ENCODE measurements around the gene CHP1.

Gene CHP1

GRCh38 chr15:41203395-41203794, 27.7 kb upstream of the CHP1 start:
- POLR2A ChIA-PET = no interaction called here
- H3K4me3 ChIP-seq (ENCODE audit: low read depth, low read length) = no peak overlapping the region
- H3K4me1 ChIP-seq (ENCODE audit: control insufficient read depth, insufficient read depth, low read length) = no peaks in the 10 kb centered on the region
- TF ChIP-seq SP3 (tag by site-specific recombination; IDR thresholded peaks at IDR 0.05) = no peak
- no peak for TF ChIP-seq ZNF292 (tag by site-specific recombination; IDR thresholded peaks at IDR 0.05; ENCODE audit: borderline replicate concordance, low read depth)
- no peak for TF ChIP-seq ZNF223 (tag by site-specific recombination; IDR thresholded peaks at IDR 0.05)
- no peak for TF ChIP-seq YY1 (tag by site-specific recombination; IDR thresholded peaks at IDR 0.05)
- no peak for TF ChIP-seq ZNF777 (tag by site-specific recombination; IDR thresholded peaks at IDR 0.05; ENCODE audit: borderline replicate concordance)
- TF ChIP-seq ZBTB49 (tag by site-specific recombination; IDR thresholded peaks at IDR 0.05; ENCODE audit: low read depth) = no peak
- no peak for TF ChIP-seq RBAK (tag by site-specific recombination; IDR thresholded peaks at IDR 0.05)
- no peak for TF ChIP-seq ZNF211 (tag by site-specific recombination; IDR thresholded peaks at IDR 0.05; ENCODE audit: low read depth)
- no peak for TF ChIP-seq ZNF48 (tag by site-specific recombination; IDR thresholded peaks at IDR 0.05)
- TF ChIP-seq GLI4 (tag by site-specific recombination; IDR thresholded peaks at IDR 0.05) = no peak
- TF ChIP-seq ZNF621 (tag by site-specific recombination; IDR thresholded peaks at IDR 0.05) = no peak
- TF ChIP-seq ZNF391 (tag by site-specific recombination; IDR thresholded peaks at IDR 0.05; ENCODE audit: borderline replicate concordance, low read depth) = no peak
- no peak for TF ChIP-seq BCL11B (tag by site-specific recombination; IDR thresholded peaks at IDR 0.05; ENCODE audit: low read depth)
- CTCF ChIA-PET = no interaction called here
- no peaks in the 10 kb centered on the region for H3K9me3 ChIP-seq (ENCODE audit: control insufficient read depth, insufficient read depth, low read depth, low read length)
- no peak overlapping the region for H3K27ac ChIP-seq (ENCODE audit: extremely low read depth, low read depth, low read length)
- no peaks in the 10 kb centered on the region for H3K36me3 ChIP-seq (ENCODE audit: control insufficient read depth in 2 of 2, insufficient read depth in 1 of 2, low read length in 2 of 2)

GRCh38 chr15:41205315-41205714, 25.8 kb upstream of the CHP1 start:
- CTCF ChIA-PET = interaction anchor here (0.7 kb wide), 1 partner anchor 272 kb away, joined by 3 read pairs; no protein-coding TSS in a partner anchor
- H3K27ac ChIP-seq (ENCODE audit: extremely low read depth, low read depth, low read length) = no peak overlapping the region
- no peaks in the 10 kb centered on the region for H3K36me3 ChIP-seq (ENCODE audit: control insufficient read depth in 2 of 2, insufficient read depth in 1 of 2, low read length in 2 of 2)
- no peaks in the 10 kb centered on the region for H3K4me1 ChIP-seq (ENCODE audit: control insufficient read depth, insufficient read depth, low read length)
- H3K4me3 ChIP-seq (ENCODE audit: low read depth, low read length) = no peak overlapping the region
- TF ChIP-seq ZNF140 (tag by site-specific recombination; IDR thresholded peaks at IDR 0.05) = no peak
- TF ChIP-seq ZBTB17 (tag by site-specific recombination; IDR thresholded peaks at IDR 0.05) = peak; percentile 58
- TF ChIP-seq GLIS1 (tag by site-specific recombination; IDR thresholded peaks at IDR 0.05) = no peak
- H3K9me3 ChIP-seq (ENCODE audit: control insufficient read depth, insufficient read depth, low read depth, low read length) = no peaks in the 10 kb centered on the region
- POLR2A ChIA-PET = no interaction called here

- ChIA-PET CTCF (no interaction called here), POLR2A (no interaction called here)
- H3K36me3 ChIP-seq (ENCODE audit: control insufficient read depth in 2 of 2, insufficient read depth in 1 of 2, low read length in 2 of 2) = no peaks in the 10 kb centered on the region
- no peaks in the 10 kb centered on the region for H3K9me3 ChIP-seq (ENCODE audit: control insufficient read depth, insufficient read depth, low read depth, low read length)
- H3K4me3 ChIP-seq (ENCODE audit: low read depth, low read length) = no peak overlapping the region
- H3K4me1 ChIP-seq (ENCODE audit: control insufficient read depth, insufficient read depth, low read length) = no peaks in the 10 kb centered on the region
- H3K27ac ChIP-seq (ENCODE audit: extremely low read depth, low read depth, low read length) = no peak overlapping the region
- TF ChIP-seq ZSCAN4 (tag by site-specific recombination; IDR thresholded peaks at IDR 0.05) (no peak), ATF2 (tag by site-specific recombination; IDR thresholded peaks at IDR 0.05; ENCODE audit: low read depth) (no peak), ZNF341 (tag by site-specific recombination; IDR thresholded peaks at IDR 0.05; ENCODE audit: low read depth) (no peak), ZNF623 (tag by site-specific recombination; IDR thresholded peaks at IDR 0.05) (no peak), SP3 (tag by site-specific recombination; IDR thresholded peaks at IDR 0.05) (no peak), ZNF639 (tag by site-specific recombination; IDR thresholded peaks at IDR 0.05) (no peak), ZNF184 (tag by site-specific recombination; IDR thresholded peaks at IDR 0.05) (no peak), ZNF600 (tag by site-specific recombination; IDR thresholded peaks at IDR 0.05) (no peak), GLI2 (tag by site-specific recombination; IDR thresholded peaks at IDR 0.05; ENCODE audit: borderline replicate concordance, low read depth) (no peak), ZNF610 (tag by site-specific recombination; IDR thresholded peaks at IDR 0.05; ENCODE audit: borderline replicate concordance) (no peak)
Observed at GRCh38 chr15:41207687-41208448, 23.2 kb upstream of the CHP1 start.
